HG02938 (cell line): Measurements from ENCODE around the gene ZYG11A.

Source experiments
- ATAC-seq: cut with Tn5 transposase; IDR thresholded peaks from one replicate; pipeline ENCODE4 v1.9.1; 2021; ENCODE audit warnings: mild to moderate bottlenecking, moderate library complexity; ENCODE audit not compliant: unreplicated experiment

The ZYG11A gene

GRCh38 chr1:52917156-52917555, 74.6 kb downstream of the ZYG11A start:
- no peak for ATAC-seq

GRCh38 chr1:52917581-52917980, 75.0 kb downstream of the ZYG11A start:
- no peak for ATAC-seq

- no peak for ATAC-seq
Measured at GRCh38 chr1:52918201-52918600, 75.6 kb downstream of the ZYG11A start.

- ATAC-seq, result no peak
Measured at GRCh38 chr1:52919051-52919722, 76.6 kb downstream of the ZYG11A start.

GRCh38 chr1:52919723-52920483, 77.3 kb downstream of the ZYG11A start:
- no peak for ATAC-seq

- ATAC-seq, result no peak
Measured at GRCh38 chr1:52920791-52921291, 78.3 kb downstream of the ZYG11A start.

- no peak for ATAC-seq
Measured at GRCh38 chr1:52925571-52926005, 83.0 kb downstream of the ZYG11A start.

- peak; percentile 16 for ATAC-seq
Measured at GRCh38 chr1:52926864-52927211, 84.3 kb downstream of the ZYG11A start.

GRCh38 chr1:52927212-52928014, 84.9 kb downstream of the ZYG11A start, which contains the start of gene SCP2:
SCP2 (plus strand) TSS chr1:52927276; CDS start chr1:52927397, 121 bp downstream.
- ATAC-seq, result peak; percentile 73

GRCh38 chr1:52928015-52928404, 85.5 kb downstream of the ZYG11A start:
- no peak for ATAC-seq

GRCh38 chr1:52929019-52929418, 86.5 kb downstream of the ZYG11A start:
- ATAC-seq, result no peak

- ATAC-seq, result no peak
Measured at GRCh38 chr1:52937433-52938182, 95.0 kb downstream of the ZYG11A start.

GRCh38 chr1:52938183-52938451, 95.6 kb downstream of the ZYG11A start:
- no peak for ATAC-seq

GRCh38 chr1:52943876-52944416, 101.4 kb downstream of the ZYG11A start:
- no peak for ATAC-seq

- ATAC-seq, result no peak
Measured at GRCh38 chr1:52944566-52944965, 102.0 kb downstream of the ZYG11A start.
